ENCODE measurements around the gene INPP5F.

DNA sequence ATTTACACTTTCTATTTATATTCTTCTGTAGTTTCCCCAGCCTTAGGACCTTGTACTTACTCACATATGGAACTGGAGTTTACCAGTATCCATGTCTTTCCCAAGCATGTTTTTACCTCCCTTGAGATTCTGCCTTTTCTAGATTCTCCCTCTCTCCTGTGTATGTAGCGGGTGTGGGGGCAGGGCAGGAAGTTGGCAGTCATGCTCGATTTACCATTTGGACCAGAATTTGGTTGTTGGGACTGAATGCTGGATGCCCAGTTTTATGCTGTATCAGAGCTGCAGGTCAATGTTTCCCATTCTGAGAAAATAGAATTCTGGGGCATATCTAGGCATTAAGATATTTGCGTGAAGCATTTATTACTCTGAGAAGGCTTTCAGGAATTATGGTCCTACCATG, 14.2 kb downstream of the INPP5F start:
- TF ChIP-seq, protein P1, sequence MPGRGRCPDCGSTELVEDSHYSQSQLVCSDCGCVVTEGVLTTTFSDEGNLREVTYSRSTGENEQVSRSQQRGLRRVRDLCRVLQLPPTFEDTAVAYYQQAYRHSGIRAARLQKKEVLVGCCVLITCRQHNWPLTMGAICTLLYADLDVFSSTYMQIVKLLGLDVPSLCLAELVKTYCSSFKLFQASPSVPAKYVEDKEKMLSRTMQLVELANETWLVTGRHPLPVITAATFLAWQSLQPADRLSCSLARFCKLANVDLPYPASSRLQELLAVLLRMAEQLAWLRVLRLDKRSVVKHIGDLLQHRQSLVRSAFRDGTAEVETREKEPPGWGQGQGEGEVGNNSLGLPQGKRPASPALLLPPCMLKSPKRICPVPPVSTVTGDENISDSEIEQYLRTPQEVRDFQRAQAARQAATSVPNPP (CRISPR knock-in tag; IDR thresholded peaks at IDR 0.05), result no peak
- TF ChIP-seq PAF1 (CRISPR knock-in tag; IDR thresholded peaks at IDR 0.05), result no peak
- TF ChIP-seq SSRP1 (CRISPR knock-in tag; IDR thresholded peaks at IDR 0.05), result no peak
- TF ChIP-seq RNF2 (conservative IDR thresholded peaks at IDR 0.05; ENCODE audit: low read depth), result no peak
- TF ChIP-seq TCF7 (IDR thresholded peaks at IDR 0.05; ENCODE audit: low read depth), result no peak
- TF ChIP-seq ESRRA (CRISPR knock-in tag; IDR thresholded peaks at IDR 0.05; ENCODE audit: low read depth), result no peak
- TF ChIP-seq EZH2 (conservative IDR thresholded peaks at IDR 0.05; ENCODE audit: low read depth, low read length), result no peak
- no peak for TF ChIP-seq POLR2A (IDR thresholded peaks at IDR 0.05; ENCODE audit: insufficient read depth in 1 of 2, low read depth in 2 of 2, low read length in 2 of 2)
- TF ChIP-seq CHCHD3 (CRISPR knock-in tag; IDR thresholded peaks at IDR 0.05), result no peak
- TF ChIP-seq STAT5B (CRISPR knock-in tag; IDR thresholded peaks at IDR 0.05), result no peak
- no peak for TF ChIP-seq FOXA3 (CRISPR knock-in tag; IDR thresholded peaks at IDR 0.05)
- TF ChIP-seq YY1 (IDR thresholded peaks at IDR 0.05; ENCODE audit: insufficient read depth, insufficient replicate concordance, low read depth, low read length), result no peak
- no peak for TF ChIP-seq ZNF768 (CRISPR knock-in tag; IDR thresholded peaks at IDR 0.05)
